ENCODE results near the gene ANOS1.

The ANOS1 gene

DNA sequence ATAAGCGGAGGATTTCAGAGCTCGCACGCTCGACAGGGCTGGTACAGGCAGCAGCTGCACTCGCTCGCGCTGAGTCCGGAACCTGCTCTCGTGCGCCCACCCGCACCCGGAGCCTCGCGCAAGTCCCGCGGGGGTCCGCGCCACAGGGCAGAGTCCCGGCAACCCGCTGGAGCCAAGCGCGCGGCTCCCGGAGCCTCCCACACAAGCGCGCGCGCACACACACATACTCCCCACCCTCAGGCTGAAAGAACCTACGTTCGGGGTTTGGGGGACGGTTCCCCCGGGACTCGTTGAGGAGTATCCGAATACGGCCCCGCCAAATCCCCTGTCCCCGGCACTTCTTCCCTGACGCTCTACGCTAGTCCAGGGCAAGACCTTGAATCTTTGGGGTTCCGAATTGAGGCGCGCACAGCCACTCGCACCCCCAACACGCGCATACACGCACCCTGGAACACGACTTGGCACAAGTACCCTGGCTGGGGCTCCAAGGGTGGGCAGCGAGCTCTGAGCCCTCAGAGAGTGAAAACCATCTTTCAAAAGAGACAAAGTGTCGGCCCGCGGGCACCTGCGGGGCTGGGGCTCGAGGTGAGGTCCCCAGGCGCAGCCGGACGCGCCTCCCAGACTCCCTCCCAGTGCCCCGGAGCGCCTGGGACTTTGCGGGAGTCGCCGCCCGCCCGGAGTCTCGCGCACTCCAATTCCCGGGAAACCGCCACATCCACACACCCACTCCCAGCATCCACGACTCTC is 952 bp downstream of the ANOS1 start:
- no peak for DNase-seq (ENCODE audit: low read depth)
- H3K4me3 ChIP-seq (replicated peaks; ENCODE audit: low read depth, low read length) = peak overlapping the region; percentile 31
- TF ChIP-seq, protein P1, sequence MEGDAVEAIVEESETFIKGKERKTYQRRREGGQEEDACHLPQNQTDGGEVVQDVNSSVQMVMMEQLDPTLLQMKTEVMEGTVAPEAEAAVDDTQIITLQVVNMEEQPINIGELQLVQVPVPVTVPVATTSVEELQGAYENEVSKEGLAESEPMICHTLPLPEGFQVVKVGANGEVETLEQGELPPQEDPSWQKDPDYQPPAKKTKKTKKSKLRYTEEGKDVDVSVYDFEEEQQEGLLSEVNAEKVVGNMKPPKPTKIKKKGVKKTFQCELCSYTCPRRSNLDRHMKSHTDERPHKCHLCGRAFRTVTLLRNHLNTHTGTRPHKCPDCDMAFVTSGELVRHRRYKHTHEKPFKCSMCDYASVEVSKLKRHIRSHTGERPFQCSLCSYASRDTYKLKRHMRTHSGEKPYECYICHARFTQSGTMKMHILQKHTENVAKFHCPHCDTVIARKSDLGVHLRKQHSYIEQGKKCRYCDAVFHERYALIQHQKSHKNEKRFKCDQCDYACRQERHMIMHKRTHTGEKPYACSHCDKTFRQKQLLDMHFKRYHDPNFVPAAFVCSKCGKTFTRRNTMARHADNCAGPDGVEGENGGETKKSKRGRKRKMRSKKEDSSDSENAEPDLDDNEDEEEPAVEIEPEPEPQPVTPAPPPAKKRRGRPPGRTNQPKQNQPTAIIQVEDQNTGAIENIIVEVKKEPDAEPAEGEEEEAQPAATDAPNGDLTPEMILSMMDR (IDR thresholded peaks at IDR 0.05; ENCODE audit: low read length, missing control alignments) = no peak

DNA sequence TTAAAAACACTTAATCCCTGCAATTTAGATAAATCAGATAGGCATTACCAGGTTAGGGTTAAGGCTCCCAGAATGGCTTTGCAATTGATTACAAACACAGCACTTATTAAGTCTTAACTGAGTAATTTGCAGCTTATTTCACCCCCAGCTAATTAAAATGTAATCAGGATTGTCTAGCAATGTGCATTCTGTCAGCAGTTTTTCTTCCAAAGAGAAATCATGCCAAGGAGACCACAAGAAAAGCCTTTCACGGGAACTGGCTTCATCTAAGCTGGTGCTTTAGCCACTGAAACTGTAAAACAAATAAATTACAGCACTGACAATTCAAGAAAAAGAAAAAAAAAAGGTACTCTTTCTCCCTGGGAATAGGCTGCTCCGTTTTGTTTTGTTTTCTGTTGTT is 2.1 kb downstream of the ANOS1 start:
- no peak for DNase-seq (ENCODE audit: low read depth)
- TF ChIP-seq, protein P1 (IDR thresholded peaks at IDR 0.05; ENCODE audit: low read length, missing control alignments) = no peak
- no peak overlapping the region for H3K4me3 ChIP-seq (replicated peaks; ENCODE audit: low read depth, low read length)

DNA sequence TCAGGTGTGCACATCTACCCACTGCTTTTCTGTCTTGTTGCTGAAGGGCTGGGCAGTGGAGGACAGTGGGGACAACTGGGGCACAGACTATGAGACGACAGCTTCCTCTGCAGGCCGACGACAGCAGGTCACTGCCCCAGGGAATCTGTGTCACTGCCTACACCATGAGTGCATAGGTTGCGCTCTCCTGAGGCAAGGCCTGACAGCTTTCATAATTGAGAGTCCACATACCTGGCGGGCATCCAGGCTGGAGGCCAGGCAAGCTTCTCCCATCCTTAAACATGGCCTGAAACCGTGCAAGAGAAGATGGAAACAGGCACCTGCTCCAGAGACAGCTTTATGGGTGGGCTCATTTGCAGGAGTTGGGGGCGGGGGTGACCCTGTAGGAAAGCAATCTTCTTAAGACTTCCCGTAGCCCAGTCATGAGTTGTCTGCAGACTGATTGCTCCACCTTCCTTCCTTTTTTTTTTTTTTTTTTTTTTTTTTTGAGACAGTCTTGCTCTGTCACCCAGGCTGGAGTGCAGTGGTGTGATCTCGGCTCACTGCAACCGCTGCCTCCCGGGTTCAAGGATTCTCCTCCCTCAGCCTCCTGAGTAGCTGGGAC is 2.9 kb downstream of the ANOS1 start:
- no peak for DNase-seq (ENCODE audit: low read depth)
- TF ChIP-seq, protein P1 (IDR thresholded peaks at IDR 0.05; ENCODE audit: low read length, missing control alignments) = no peak
- no peak overlapping the region for H3K4me3 ChIP-seq (replicated peaks; ENCODE audit: low read depth, low read length)

DNA sequence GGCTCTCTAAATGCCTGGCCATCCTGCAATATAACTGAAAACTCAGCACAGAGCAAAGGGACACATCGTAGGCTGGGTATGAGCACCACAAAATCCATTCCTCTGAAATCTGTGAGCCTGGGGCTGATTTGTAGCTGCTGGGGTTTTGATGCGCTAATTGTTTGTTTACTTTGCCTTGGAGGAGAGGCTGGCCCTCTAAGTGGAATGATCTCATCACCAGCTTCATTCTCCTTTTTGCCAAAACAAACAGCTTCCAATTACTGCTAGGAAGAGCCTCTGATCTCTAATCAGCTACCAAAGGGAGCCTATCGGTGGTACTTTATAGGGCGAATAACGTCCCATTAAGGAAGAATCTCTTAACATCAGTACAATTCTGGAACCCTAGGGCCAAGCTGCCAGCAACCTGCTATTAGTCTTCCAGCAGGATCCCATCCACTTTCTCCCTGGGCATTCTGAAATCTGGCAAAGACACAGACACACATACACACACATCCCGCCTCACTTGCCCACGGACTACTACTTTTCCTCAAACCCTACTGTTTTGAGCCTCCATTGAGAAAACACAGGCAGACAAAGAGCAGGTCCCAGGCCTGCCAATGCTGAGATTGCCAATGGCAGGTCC is 5.8 kb downstream of the ANOS1 start:
- TF ChIP-seq, protein P1 (IDR thresholded peaks at IDR 0.05; ENCODE audit: low read length, missing control alignments) = no peak
- H3K4me3 ChIP-seq (replicated peaks; ENCODE audit: low read depth, low read length) = no peak overlapping the region
- no peak for DNase-seq (ENCODE audit: low read depth)

DNA sequence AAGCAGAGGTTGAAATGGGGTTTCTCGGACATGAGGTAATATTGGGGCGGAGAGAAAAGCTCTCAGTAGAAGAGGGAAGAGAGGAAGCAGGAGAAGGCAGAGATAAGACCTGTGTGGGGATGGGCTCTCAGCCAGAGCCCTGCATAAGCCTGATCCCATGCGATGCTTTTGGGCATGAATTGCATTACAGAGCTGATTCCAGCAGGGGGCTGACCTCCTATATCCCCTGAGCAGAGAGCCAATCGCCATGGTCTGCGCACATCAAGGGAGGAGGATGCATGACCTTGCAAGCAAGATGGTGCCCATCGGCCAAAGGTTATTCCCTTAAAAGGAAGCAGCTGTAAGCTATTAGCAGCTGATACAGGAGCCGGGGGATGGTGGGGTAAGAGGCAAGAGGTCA is 7.6 kb downstream of the ANOS1 start:
- DNase-seq (ENCODE audit: low read depth) = no peak
- no peak overlapping the region for H3K4me3 ChIP-seq (replicated peaks; ENCODE audit: low read depth, low read length)
- TF ChIP-seq, protein P1 (IDR thresholded peaks at IDR 0.05; ENCODE audit: low read length, missing control alignments) = no peak

DNA sequence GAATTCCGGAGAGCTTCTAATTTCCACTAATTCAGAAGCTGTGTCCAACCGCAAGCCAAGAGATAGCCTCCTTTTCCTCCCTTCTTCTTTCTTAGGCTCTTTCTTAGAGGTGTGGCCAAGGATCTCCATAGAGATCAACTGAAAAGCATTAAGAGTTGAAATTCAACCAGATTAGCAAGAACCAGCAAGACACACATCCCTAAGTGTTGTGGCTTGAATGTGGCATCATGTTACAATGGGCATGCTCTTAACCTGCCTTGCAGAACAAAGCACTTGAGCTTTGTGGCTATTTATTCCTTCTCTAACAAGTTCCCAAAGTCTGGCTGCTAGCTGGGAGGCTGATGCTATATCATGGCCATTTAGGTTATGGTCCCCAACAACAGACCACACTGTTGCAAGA is 10.4 kb downstream of the ANOS1 start:
- TF ChIP-seq, protein P1 (IDR thresholded peaks at IDR 0.05; ENCODE audit: low read length, missing control alignments) = no peak
- no peak for DNase-seq (ENCODE audit: low read depth)
- no peak overlapping the region for H3K4me3 ChIP-seq (replicated peaks; ENCODE audit: low read depth, low read length)

All from fibroblast of pulmonary artery (primary cell).